22Rv1 (cell line): ENCODE results near the gene BRD4.

Experiments used
- CTCF ChIP-seq: fragments of 450-650 bp; IDR thresholded peaks from 2 replicates; pipeline ENCODE4 v1.5.1; 2017; ENCODE audit warnings: mild to moderate bottlenecking
- ZFX ChIP-seq: fragments of 450-650 bp; IDR thresholded peaks from 2 replicates; pipeline ENCODE4 v1.6.1; 2017; ENCODE audit warnings: antibody characterized with exemption, borderline replicate concordance

GRCh38 chr19:15218501-15218900 lies 113.8 kb downstream of the BRD4 start:
- no peak for TF ChIP-seq CTCF
- no peak for TF ChIP-seq ZFX
